IPS DF 4.7 (cell line): ENCODE measurements around the gene COL23A1.

Experiments used
- DNase-seq: peaks from one replicate; pipeline ENCODE4 v3.0.0-alpha.2; 2013; ENCODE audit warnings: low spot score; ENCODE audit errors: extremely low read depth

The COL23A1 gene

DNA sequence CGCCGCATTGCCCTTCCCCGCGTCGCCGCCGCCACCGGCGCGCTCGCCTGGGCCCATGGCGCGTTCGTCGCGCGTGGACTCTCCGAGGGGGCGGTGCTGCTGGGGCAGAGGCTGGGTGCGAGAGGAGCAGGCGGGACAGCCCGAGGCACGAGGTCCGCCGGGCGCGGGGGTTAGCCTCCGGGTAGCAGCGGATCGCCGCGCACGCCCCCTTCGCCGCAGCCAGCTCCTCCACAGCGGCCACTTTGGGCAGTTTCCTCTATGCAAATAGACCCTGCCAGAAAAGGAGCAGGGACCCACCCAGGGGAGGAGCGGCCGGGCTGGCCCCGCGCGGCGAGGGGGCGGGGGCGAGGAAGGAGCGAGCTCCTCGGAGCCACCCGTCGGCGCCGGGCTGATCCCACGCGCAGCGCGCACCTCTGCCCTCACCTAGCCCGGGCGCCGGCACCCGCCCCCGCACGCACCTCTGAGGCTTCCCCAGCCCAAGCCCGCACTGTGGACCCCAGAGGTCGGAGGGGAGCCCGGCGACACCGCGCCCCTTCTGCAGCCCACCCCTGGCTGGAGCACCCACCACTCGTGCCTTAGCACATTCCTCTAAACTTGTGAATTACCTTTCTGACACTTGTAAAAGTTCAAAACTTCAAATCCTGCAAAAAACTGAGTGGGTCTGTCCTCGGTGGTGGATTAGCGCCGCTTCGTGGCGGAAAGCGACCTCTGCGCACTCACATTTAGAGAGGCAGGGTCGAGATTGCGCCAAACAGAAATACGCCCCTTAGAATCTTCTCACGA is at the start of gene COL23A1:
Gene COL23A1, minus strand, starts transcription at position 253 of the 783 bp plus-strand sequence.
- DNase-seq: no peak

GRCh38 chr5:178637356-178638074 is 47.3 kb upstream of the COL23A1 start:
- no peak for DNase-seq

DNA sequence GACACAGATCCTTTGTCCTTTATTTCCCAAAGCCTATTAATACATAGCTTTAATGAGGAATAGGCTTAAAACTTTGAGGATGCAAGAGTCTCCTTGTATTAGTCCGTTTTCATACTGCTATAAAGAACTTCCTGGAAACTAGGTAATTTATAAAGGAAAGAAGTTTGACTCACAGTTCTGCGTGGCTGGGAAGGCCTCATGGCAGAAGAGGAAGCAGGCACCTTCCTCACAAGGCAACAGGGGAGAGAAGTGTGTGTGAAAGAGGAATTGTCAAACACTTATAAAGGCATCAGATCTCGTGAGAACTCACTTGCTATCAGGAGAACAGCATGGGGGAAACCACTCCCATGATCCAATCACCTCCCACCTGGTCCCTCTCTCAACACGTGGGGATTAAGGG is 42.1 kb upstream of the COL23A1 start:
- DNase-seq: no peak

- DNase-seq: no peak
These were observed 40.8 kb upstream of the COL23A1 start for GRCh38 chr5:178630951-178631350.

GRCh38 chr5:178630475-178630930 is 40.3 kb upstream of the COL23A1 start:
- no peak for DNase-seq

DNA sequence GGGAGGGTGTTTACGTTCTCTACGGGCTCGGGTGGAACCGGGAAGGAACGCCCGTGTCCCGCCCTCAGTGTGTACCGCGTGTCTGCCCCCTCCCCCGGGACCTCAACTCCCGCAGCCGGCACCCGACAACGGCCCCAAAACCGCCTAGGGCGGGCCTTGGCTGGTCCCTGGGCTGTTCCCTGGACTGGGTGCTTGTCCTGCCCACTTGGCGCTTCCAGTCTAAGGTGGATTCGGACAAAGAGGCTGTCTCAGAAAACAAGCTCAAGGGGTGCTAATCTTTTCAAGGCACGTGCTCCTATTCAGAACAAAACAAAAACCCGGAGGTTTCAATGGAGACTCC is 37.0 kb upstream of the COL23A1 start:
- DNase-seq: no peak

- DNase-seq: no peak
These were observed 36.5 kb upstream of the COL23A1 start, which contains the start of gene CLK4 for GRCh38 chr5:178626484-178627258. CLK4 (minus strand) TSS chr5:178627050; CDS start chr5:178623416, 3,634 bp downstream.

DNA sequence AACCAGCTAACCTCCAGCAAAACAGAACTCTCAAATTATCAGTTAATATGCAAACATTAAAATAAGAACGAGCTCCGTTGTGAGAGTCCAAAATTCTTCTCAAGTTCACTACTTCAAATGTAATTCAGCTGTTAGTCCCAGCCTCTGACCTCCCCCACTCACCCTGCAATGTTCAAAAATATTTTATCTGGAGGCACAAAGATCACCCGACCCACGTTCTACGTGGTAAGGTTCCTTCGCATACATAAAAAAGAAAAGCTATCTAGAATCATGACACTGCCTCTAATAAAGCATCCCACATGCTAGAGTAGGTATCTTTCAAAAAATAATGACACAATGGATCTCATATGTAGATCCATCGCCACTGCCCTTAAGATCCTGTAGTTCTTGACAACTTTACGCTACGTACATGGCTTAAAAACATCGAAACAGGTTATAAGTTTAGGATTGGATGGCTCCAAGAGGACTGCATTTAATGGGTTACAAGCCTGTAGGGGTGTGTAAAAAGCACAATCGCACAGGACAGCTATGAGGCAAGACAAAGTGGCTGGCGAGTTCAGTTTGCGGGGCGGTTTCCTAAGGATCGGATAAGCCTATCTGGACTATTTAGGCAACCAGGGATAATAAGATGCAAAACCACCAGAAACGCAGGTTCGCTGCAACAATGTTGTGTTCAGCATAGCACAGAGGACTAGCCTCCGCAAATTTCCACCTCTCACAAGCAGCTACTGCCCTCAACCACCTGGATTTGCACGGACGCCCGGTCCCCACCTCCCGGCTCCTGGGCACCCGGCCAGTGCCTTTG is 35.7 kb upstream of the COL23A1 start:
- DNase-seq: no peak

GRCh38 chr5:178624631-178625546 is 34.7 kb upstream of the COL23A1 start:
- DNase-seq: no peak

DNA sequence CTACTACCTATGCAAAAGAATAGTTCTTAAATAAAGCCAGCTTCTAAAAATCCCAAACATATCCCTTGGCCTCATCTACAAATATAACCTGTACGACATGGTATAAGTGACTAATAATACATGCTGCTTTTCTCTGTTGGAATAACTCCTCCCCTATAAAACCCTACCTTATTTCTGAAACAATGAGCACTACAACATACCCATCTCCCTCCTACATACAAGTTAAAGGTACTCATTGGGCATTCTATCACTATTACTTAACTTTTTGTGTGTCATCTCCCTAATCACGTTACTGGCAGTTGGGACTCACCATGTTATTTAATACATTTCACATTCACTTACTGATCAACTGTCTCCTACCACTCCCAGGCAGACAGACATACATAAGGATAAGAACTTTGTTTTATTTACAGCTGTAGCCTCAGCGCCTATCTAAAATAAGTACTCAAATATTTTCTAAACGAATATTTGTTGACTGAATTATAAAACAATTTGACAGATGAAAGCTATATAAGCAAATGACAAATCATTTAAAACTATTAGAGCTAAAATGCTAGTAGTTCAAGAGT is 32.6 kb upstream of the COL23A1 start:
- no peak for DNase-seq

DNA sequence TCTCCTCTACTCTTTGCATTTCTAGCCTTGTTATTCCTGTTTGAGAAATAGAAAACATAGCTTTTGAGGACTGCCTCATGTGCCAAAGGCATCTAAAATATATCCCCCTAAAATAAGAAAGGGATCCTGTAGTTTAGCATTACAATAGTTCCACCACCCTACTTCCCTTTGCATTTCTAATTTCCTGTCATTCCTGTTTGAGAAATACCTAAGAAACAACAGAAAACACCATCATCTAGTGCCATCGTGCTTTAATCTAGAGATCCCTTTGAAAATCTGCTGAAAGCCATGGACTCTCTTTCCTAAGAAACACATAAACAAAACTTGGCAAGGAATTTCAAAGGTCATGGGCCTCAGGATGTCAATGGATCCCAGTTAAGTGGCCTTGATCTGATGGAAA is 29.2 kb upstream of the COL23A1 start:
- no peak for DNase-seq

- no peak for DNase-seq
These were observed 22.1 kb upstream of the COL23A1 start for GRCh38 chr5:178612299-178612698.

GRCh38 chr5:178606269-178606668 is 16.1 kb upstream of the COL23A1 start:
- no peak for DNase-seq

DNA sequence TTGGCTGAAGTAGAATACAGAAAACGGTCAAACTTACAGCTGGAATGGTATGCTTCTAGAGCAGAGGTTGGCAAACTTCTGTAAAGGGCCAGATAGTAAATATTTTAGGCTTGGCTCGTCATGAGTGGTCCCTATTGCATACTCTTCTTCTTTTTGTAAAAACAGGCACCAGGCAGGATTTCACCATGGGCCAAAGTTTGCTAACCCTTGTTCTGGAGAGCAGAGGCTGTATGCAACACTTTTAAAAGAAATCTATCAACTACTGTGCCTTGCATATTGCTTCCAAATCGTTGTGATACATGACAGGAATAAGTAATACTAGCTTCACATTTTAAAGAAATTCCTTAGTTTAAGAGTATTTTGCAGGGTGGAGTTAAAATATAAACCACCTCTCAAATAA is 15.6 kb upstream of the COL23A1 start:
- no peak for DNase-seq

GRCh38 chr5:178602752-178603151 is 12.6 kb upstream of the COL23A1 start:
- no peak for DNase-seq

DNA sequence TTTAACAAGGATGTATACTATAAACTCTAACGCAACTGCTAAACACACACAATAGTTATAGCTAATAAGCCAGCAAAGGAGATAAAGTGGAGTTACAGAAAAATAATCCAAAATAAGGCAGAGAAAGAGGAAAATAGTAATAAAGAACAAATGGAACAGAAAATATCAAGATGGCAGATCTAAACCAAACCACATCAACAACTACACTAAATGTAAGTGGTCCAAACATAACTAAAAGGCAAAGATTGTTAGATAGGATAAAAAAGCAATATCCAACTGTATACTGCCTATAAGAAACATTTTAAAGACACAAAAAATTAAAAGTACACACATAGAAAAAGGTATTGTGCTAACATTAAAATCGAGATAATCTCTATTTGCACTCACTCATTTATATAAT is 5.6 kb upstream of the COL23A1 start:
- DNase-seq: no peak

DNA sequence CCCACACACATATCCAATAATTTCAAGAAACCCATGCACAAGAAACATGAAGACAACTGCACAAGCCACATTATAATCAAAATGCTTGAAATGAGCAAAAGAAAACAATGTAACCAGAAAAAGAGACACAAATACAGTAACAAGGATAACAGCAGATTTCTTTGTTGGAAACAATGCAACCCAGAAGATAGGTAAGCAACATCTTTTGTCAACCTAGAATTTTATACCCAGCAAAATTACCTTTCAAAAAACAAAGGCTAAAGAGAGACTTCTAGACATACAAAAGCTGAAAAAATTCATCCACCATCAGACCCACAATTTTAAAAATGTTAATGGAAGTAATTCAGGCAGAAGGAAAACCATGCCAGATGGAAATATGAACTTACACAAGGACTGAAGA is 5.0 kb upstream of the COL23A1 start:
- DNase-seq: no peak

DNA sequence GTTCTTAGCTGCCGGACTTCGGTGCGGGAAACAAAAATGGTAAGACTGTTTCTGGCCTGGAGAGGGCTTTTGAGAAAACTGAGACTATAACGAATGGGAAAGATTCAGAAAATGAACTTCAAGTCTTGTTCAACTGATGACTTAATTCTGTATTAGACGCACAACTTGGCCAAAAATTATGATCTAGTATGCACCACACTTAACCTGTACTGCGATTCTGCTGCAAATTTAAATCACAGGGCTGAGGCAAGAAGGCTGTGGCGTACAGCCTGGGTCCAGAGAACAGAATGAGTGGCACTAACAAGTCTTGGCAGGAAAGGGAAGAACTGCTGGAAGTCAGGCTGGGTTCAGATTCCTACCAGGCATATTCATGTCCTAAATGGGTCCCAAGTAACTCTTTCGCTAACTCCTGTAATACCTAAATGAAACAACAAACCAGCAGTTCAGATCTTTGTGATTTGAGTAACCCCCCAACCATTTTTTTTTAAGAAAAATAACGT is 781 bp upstream of the COL23A1 start:
- DNase-seq: no peak
